Esophagus muscularis mucosa (tissue), 3 donors: ENCODE results near the gene RAB11FIP2.

ENCODE experiments used
- EP300 ChIP-seq: sonication (generic); formaldehyde crosslinking; IDR thresholded peaks from one replicate; pipeline ENCODE4 v1.6.1; 2017; ENCODE audit warnings: antibody characterized with exemption
- TF ChIP-seq, protein P1 (sequence below), 3 experiments: fragments of 200-600 bp in 2 of 3; fragments of 450-650 bp in 1 of 3; sonication (generic) in 2 of 3; IDR thresholded peaks; one replicate each; pipeline ENCODE4 v1.5.1; 2017 to 2019; ENCODE audit warnings: antibody characterized with exemption in 3 of 3, mild to moderate bottlenecking in 2 of 3, moderate library complexity in 1 of 3

DNA sequence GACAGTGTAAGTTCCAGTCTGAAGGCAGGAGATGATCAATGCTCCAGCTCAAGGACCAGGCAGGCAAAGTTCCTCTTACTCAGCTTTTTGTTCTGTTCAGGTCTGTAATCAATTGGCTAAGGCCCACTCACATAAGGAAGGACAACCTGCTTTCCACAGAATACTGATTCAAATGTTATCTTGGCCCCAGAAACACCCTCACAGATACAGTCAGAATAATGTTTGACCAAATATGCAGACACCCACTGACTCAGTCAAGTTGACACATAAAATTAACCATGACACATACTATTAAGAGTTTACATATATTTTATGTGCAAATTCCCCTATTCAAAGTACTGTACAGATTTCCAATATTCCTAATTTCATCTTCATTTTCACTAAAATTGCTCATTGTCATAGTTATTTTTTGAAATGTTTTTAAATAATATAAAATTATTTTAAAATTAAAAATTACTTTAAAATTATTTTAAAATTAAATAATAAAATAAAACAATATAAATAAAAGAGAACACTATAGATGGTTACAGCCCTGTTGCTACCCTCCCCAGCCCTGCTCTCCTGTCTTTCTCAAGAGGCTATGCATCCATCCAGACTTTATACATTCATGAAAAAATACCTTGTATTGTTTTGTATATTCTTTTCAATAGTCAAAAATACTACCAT lies 59.4 kb downstream of the RAB11FIP2 start:
- TF ChIP-seq, protein P1, sequence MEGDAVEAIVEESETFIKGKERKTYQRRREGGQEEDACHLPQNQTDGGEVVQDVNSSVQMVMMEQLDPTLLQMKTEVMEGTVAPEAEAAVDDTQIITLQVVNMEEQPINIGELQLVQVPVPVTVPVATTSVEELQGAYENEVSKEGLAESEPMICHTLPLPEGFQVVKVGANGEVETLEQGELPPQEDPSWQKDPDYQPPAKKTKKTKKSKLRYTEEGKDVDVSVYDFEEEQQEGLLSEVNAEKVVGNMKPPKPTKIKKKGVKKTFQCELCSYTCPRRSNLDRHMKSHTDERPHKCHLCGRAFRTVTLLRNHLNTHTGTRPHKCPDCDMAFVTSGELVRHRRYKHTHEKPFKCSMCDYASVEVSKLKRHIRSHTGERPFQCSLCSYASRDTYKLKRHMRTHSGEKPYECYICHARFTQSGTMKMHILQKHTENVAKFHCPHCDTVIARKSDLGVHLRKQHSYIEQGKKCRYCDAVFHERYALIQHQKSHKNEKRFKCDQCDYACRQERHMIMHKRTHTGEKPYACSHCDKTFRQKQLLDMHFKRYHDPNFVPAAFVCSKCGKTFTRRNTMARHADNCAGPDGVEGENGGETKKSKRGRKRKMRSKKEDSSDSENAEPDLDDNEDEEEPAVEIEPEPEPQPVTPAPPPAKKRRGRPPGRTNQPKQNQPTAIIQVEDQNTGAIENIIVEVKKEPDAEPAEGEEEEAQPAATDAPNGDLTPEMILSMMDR (IDR thresholded peaks at IDR 0.05), result no peak
- TF ChIP-seq EP300, result no peak
